Left ventricle myocardium inferior (tissue), 1 donor: Measurements from ENCODE around the gene TADA2B. TPM values are rescaled to one million over a fixed set of nuclear protein-coding genes. Genes with fewer than 3 reads are reported as not detected.

Source experiments
- DNase-seq: peaks from one replicate; pipeline ENCODE4 v3.0.0-alpha.2; 2020
- H3K27ac ChIP-seq: fragments of 200-600 bp; replicated peaks from 2 replicates; pipeline ENCODE4 v1.8.0; 2021
- H3K27me3 ChIP-seq: fragments of 200-600 bp; 2 replicates; pipeline ENCODE4 v1.8.0; 2021; ENCODE audit warnings: low read depth
- H3K36me3 ChIP-seq: fragments of 200-600 bp; 2 replicates; pipeline ENCODE4 v1.8.0; 2021
- H3K4me1 ChIP-seq: fragments of 200-600 bp; 2 replicates; pipeline ENCODE4 v1.8.0; 2021
- H3K4me3 ChIP-seq: fragments of 200-600 bp; 2 replicates; pipeline ENCODE4 v1.8.0; 2021; ENCODE audit warnings: mild to moderate bottlenecking, moderate library complexity
- H3K9me3 ChIP-seq: fragments of 200-600 bp; replicated peaks from 2 replicates; pipeline ENCODE4 v1.8.0; 2021
- CTCF ChIP-seq: fragments of 200-600 bp; IDR thresholded peaks from 2 replicates; pipeline ENCODE4 v1.8.0; 2021; ENCODE audit warnings: antibody characterized with exemption, mild to moderate bottlenecking, borderline replicate concordance
- intact Hi-C: fragments of 100-400 bp; cut with micrococcal nuclease; formaldehyde crosslinking; loops from one replicate; pipeline ENCODE4 v1.11.0; 2022
- total RNA-seq: library from RNA; stranded (reverse); fragmentation: NEBNext Ultra II Directional; extraction: Animal tissue kit (Norgen Biotek cat#: 25700); gene quantifications from one replicate; pipeline ENCODE4 v1.2.1, GENCODE V29; 2021
- donor health status: DM: no; HTN: yes; CAD: no; lungs with severe emphysema.

The TADA2B gene
- total RNA-seq, 1 donor from 2014 or later, result 33.7 TPM

DNA sequence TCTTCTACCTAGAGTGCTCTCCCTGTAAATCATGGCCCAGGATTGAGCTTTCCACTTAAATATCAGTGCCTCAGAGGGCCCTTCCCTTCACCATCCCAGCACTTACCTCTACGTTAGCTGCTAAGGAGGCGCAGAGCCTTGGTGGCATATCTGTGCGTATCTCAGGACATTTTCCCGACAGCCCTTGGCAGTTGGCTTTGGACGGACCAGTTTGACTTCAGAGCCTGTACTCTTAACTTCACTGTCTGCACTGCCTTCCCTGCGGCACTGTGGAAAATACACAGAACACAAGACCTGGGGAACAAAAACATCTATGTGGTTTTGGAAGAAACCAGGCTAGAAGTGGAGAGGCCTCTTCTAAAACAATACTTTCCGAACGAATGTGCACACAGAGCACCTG, 2.4 kb downstream of the TADA2B start:
- DNase-seq, result no peak
- intact Hi-C loops, result loop anchor here (1.0 kb wide), 1 partner anchor 12 kb away; no protein-coding TSS in a partner anchor
- Histone ChIP-seq H3K4me3 (peak overlapping the region; percentile 96), H3K27me3 (no peaks in the 10 kb centered on the region), H3K4me1 (peaks cover 91% of the 10 kb centered on the region), H3K36me3 (no peaks in the 10 kb centered on the region), H3K9me3 (no peaks in the 10 kb centered on the region), H3K27ac (peak overlapping the region; percentile 3)
- TF ChIP-seq CTCF, result no peak

DNA sequence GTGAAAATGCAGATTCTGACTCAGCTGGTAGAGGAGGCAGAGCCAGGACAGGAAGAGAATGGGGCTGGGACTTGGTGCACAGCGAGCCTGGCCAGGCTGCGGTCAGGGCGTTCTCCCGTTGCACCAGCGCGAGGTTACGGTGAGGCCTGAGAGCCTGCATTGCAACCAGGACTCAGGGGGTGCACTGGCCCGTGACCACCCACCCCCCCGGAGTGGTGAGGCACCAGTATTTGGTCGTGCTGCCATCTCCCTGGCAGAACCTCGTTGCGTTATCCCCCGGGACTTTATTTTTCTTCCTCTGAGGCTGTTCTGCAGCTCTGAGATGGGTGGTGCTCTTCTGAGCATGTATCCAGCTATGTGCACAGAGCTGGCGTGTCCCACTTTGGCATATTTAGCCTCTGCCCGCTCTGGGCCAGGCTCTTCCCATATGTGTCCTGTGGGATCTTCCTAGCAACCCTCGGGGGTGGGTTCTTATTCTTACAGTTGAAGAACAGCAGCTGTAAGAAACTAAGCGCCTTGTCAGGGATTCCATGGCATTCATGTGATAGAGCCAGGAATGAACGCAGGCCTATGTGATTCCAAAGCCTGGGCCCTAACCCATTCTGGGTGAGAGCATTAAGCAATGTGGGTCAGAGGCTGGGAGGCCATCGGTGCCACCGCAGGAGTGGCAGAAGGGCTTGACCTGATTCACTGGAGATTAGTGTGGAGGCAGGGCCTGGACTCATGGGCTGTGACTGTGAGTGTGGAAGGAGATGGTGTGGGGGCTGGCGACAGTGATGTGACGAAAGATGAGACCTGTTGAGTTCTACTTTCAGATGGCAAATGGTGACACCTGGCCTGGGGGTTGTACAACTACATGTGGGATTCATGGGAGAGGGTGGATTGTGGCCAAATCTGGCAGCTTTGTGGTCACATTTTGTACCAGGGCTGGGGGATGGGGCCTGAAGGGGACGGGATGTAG, 3.1 kb downstream of the TADA2B start:
- no peak for TF ChIP-seq CTCF
- H3K4me3 ChIP-seq, result peak overlapping the region; percentile 96
- peaks cover 3% of the 10 kb centered on the region for H3K36me3 ChIP-seq
- H3K4me1 ChIP-seq, result peaks cover 92% of the 10 kb centered on the region
- H3K9me3 ChIP-seq, result no peaks in the 10 kb centered on the region
- DNase-seq, result no peak
- H3K27ac ChIP-seq, result peak overlapping the region; percentile 3
- H3K27me3 ChIP-seq, result no peaks in the 10 kb centered on the region
- intact Hi-C loops, result loop anchor here (1.0 kb wide), 1 partner anchor 11 kb away; no protein-coding TSS in a partner anchor

GRCh38 chr4:7046971-7047370, 3.8 kb downstream of the TADA2B start:
- DNase-seq, result no peak
- no peak for TF ChIP-seq CTCF
- H3K9me3 ChIP-seq, result no peaks in the 10 kb centered on the region
- H3K27me3 ChIP-seq, result no peaks in the 10 kb centered on the region
- intact Hi-C loops, result no loop called here
- peak overlapping the region; percentile 96 for H3K4me3 ChIP-seq
- H3K36me3 ChIP-seq, result peaks cover 4% of the 10 kb centered on the region
- H3K4me1 ChIP-seq, result peaks cover 92% of the 10 kb centered on the region
- no peak overlapping the region for H3K27ac ChIP-seq

DNA sequence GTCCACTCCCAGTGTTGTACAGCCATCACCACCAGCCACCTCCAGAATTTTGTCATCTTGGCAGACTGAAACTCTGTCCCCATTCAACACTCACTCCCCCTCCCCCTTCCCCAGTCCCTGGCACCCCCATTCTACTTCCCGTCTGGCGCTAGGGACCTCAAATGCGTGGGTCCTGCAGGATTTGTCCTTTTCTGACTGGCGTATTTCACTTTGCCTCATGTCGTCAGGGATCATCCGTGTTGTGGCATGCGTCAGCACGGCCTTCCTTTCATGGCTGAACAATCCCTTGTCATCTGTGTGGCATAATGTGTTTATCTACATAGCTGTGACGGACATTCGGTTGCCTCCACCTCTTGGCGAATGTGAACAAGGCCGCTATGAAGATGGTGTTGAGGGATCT, 5.5 kb downstream of the TADA2B start:
- intact Hi-C loops, result no loop called here
- no peak for DNase-seq

GRCh38 chr4:7049295-7049694, 6.1 kb downstream of the TADA2B start:
- Histone ChIP-seq H3K4me3 (peak overlapping the region; percentile 11), H3K9me3 (no peaks in the 10 kb centered on the region), H3K36me3 (peaks cover 9% of the 10 kb centered on the region), H3K4me1 (peaks cover 95% of the 10 kb centered on the region), H3K27me3 (no peaks in the 10 kb centered on the region), H3K27ac (peak overlapping the region; percentile 54)
- intact Hi-C loops, result no loop called here
- TF ChIP-seq CTCF, result no peak
- DNase-seq, result no peak

More for the DNA sequence above, 5.5 kb downstream of the TADA2B start:
- Histone ChIP-seq H3K4me3 (no peak overlapping the region), H3K4me1 (peaks cover 99% of the 10 kb centered on the region), H3K36me3 (peaks cover 4% of the 10 kb centered on the region), H3K27me3 (no peaks in the 10 kb centered on the region), H3K9me3 (no peaks in the 10 kb centered on the region), H3K27ac (no peak overlapping the region)
- TF ChIP-seq CTCF, result no peak
